GM12878 (cell line): ENCODE data around the gene PCSK6. TPM values are rescaled to one million over a fixed set of nuclear protein-coding genes. Genes with fewer than 3 reads are reported as not detected.

Source experiments
- ATAC-seq: fragments of 200-7000 bp; cut with Tn5 transposase; 3 replicates; pipeline ENCODE4 v1.9.1; 2020; ENCODE audit warnings: mild to moderate bottlenecking, moderate library complexity
- BruUV-seq: library from RNA; stranded (reverse); fragments of 400-500 nt; replicated peaks from 2 replicates; lab custom pipeline; 2021; lab: Mats Ljungman, UMichigan
- CTCF ChIA-PET: fragments of 300-600 bp; sonication (Branson Sonifier 250); formaldehyde crosslinking; extraction: SDS; loops from one replicate; lab custom pipeline; 2021; ENCODE audit warnings: inconsistent platforms; lab: Yijun Ruan, JAX
- POLR2A ChIA-PET: fragments of 350-600 bp; formaldehyde crosslinking; extraction: SDS; loops from one replicate; lab custom pipeline; 2021; ENCODE audit warnings: inconsistent platforms; lab: Charles Lee
- RAD21 ChIA-PET: fragments of 300-600 bp; sonication (Branson Sonifier 250); formaldehyde crosslinking; loops from one replicate; lab custom pipeline; 2023; ENCODE audit warnings: antibody characterized with exemption; ENCODE audit not compliant: unreplicated experiment; lab: Charles Lee
- SMC1A ChIA-PET: fragments of 300-600 bp; sonication (Branson Sonifier 250); formaldehyde crosslinking; loops from one replicate; lab custom pipeline; 2023; ENCODE audit not compliant: unreplicated experiment, uncharacterized antibody; lab: Charles Lee
- DNase-seq: peaks from one replicate; pipeline ENCODE4 v3.0.0-alpha.2; 2011; ENCODE audit warnings: low read depth, low spot score
- FAIRE-seq: peaks from 3 replicates; lab custom pipeline; 2011; peaks lifted over from hg19 to GRCh38; lab: Jason Lieb, UNC
- H2AFZ ChIP-seq: 2 replicates; pipeline ENCODE4 v1.6.0; 2011; ENCODE audit warnings: low read depth, low read length, control low read depth; ENCODE audit not compliant: control insufficient read depth
- H3K27ac ChIP-seq: 2 replicates; pipeline ENCODE4 v1.5.1; 2011; ENCODE audit warnings: control low read depth; ENCODE audit not compliant: control insufficient read depth, insufficient read depth
- H3K27me3 ChIP-seq, 2 experiments: replicated peaks in 1 of 2; 2 replicates each; pipeline versions ENCODE4 v1.6.0 to v1.6.1; 2011; ENCODE audit warnings: low read length in 1 of 2; ENCODE audit not compliant: control insufficient read depth in 2 of 2, insufficient read depth in 2 of 2
- H3K36me3 ChIP-seq, 2 experiments: 2 replicates each; pipeline ENCODE4 v1.5.1; 2011; ENCODE audit warnings: low read length in 1 of 2; ENCODE audit not compliant: control insufficient read depth in 2 of 2, insufficient read depth in 2 of 2
- H3K4me1 ChIP-seq: 2 replicates; pipeline ENCODE4 v1.6.1; 2011; ENCODE audit warnings: mild to moderate bottlenecking, low read length, moderate library complexity, mixed read lengths; ENCODE audit not compliant: control insufficient read depth, insufficient read depth
- H3K4me2 ChIP-seq: 2 replicates; pipeline ENCODE4 v1.6.0; 2011; ENCODE audit warnings: control low read depth; ENCODE audit not compliant: control insufficient read depth, insufficient read depth
- H3K4me3 ChIP-seq: fragments of 200-600 bp; sonication (generic); 2 replicates; pipeline ENCODE4 v1.5.1; 2016
- H3K79me2 ChIP-seq: 2 replicates; pipeline ENCODE4 v1.6.0; 2011; ENCODE audit warnings: low read length; ENCODE audit not compliant: control insufficient read depth, insufficient read depth
- H3K9ac ChIP-seq: 2 replicates; pipeline ENCODE4 v1.8.0; 2011; ENCODE audit warnings: low read length, control low read depth, mixed read lengths; ENCODE audit not compliant: control insufficient read depth, insufficient read depth
- H3K9me3 ChIP-seq: replicated peaks from 3 replicates; pipeline ENCODE4 v1.5.1; 2011; ENCODE audit warnings: mild to moderate bottlenecking, low read length; ENCODE audit not compliant: control insufficient read depth, insufficient read depth
- H4K20me1 ChIP-seq: 2 replicates; pipeline ENCODE4 v1.6.0; 2011; ENCODE audit not compliant: control insufficient read depth, insufficient read depth
- CBFB ChIP-seq: IDR thresholded peaks from 2 replicates; pipeline ENCODE4 v1.6.1; 2016; ENCODE audit warnings: antibody characterized with exemption, low read depth
- ETV6 ChIP-seq, 2 experiments: fragments of 450-650 bp in 1 of 2; IDR thresholded peaks in 1 of 2; conservative IDR thresholded peaks in 1 of 2; 2 replicates each; pipeline ENCODE4 v1.6.1; 2014; ENCODE audit warnings: antibody characterized with exemption in 1 of 2, borderline replicate concordance in 1 of 2, low read depth in 1 of 2, mild to moderate bottlenecking in 1 of 2, moderate library complexity in 1 of 2
- HDAC2 ChIP-seq: fragments of 200-600 bp; sonication (generic); IDR thresholded peaks from 2 replicates; pipeline ENCODE4 v1.6.1; 2017
- HDGF ChIP-seq: fragments of 450-650 bp; IDR thresholded peaks from 2 replicates; pipeline ENCODE4 v1.6.1; 2016; ENCODE audit warnings: antibody characterized with exemption
- IRF4 ChIP-seq: IDR thresholded peaks from 2 replicates; pipeline ENCODE4 v1.6.1; 2011; ENCODE audit warnings: low read depth, low read length
- NFYA ChIP-seq: IDR thresholded peaks from 2 replicates; pipeline ENCODE4 v1.6.1; 2011; ENCODE audit warnings: low read depth, mild to moderate bottlenecking, low read length, improper control_type of control experiment, borderline replicate concordance
- SP1 ChIP-seq: IDR thresholded peaks from one replicate; pipeline ENCODE4 v1.6.1; 2011; ENCODE audit warnings: low read depth, low read length
- SREBF1 ChIP-seq: IDR thresholded peaks from 2 replicates; pipeline ENCODE4 v1.6.1; 2012; ENCODE audit warnings: mild to moderate bottlenecking, low read length
- ZNF24 ChIP-seq: fragments of 450-650 bp; IDR thresholded peaks from 2 replicates; pipeline ENCODE4 v1.6.1; 2017; ENCODE audit warnings: antibody characterized with exemption, mild to moderate bottlenecking
- WGBS: methylation state at CpG from one replicate; pipeline ENCODE4 v1.1.6; 2016; ENCODE audit warnings: low lambda C conversion rate; ENCODE audit not compliant: insufficient replicate concordance, insufficient coverage; ENCODE audit errors: missing lambda C conversion rate; 5-methylcytosine and 5-hydroxymethylcytosine counted together
- in situ Hi-C: fragments of 300-500 bp; cut with MboI; formaldehyde crosslinking; loops from 9 replicates; pipeline ENCODE4 v1.14.3; 2018; ENCODE audit warnings: mixed read lengths
- intact Hi-C: fragments of 100-400 bp; cut with micrococcal nuclease; formaldehyde crosslinking; loops from one replicate; pipeline ENCODE4 v1.14.2; 2022; ENCODE audit not compliant: unreplicated experiment
- polyA plus RNA-seq, 11 experiments: library from polyadenylated mRNA; depleted of rRNA in 4 of 11; unstranded in 6 of 11; stranded (reverse) in 5 of 11; fragments of >200 nt; fragmentation: Nextera tagmentation in 4 of 11; fragmentation: Illumina TruSeq in 1 of 11; extraction: Ambion mirVana in 4 of 11; extraction: Trizol in 1 of 11; gene quantifications; 1 replicate in 1 of 11; 2 replicates in 10 of 11; pipeline versions ENCODE4 v1.2.1 to v1.2.3, GENCODE V29; 2011 to 2016; ENCODE audit warnings: inconsistent platforms in 2 of 11, missing spikeins in 2 of 11, low read depth in 1 of 11
- total RNA-seq, 4 experiments: library from RNA; depleted of rRNA in 3 of 4; stranded (reverse); fragments of >200 nt in 3 of 4; fragmentation: Illumina TruSeq in 1 of 4; extraction: Trizol in 1 of 4; gene quantifications; 2 replicates each; pipeline versions ENCODE4 v1.2.1 to v1.2.3, GENCODE V29; 2013 to 2021
- TF ChIP-seq, protein P1 (sequence below): fragments of 450-650 bp; IDR thresholded peaks from 2 replicates; pipeline ENCODE4 v1.6.1; 2014; ENCODE audit warnings: mild to moderate bottlenecking
- TF ChIP-seq, protein P2 (sequence below): fragments of 450-650 bp; IDR thresholded peaks from 2 replicates; pipeline ENCODE4 v1.6.1; 2017; ENCODE audit warnings: mild to moderate bottlenecking
- TF ChIP-seq, protein P3 (sequence below): fragments of 150-350 bp; IDR thresholded peaks from 2 replicates; pipeline ENCODE4 v1.6.1; 2014; ENCODE audit warnings: mild to moderate bottlenecking, low read depth, low read length

The PCSK6 gene
- total and polyA plus RNA-seq, 10 of the 15 experiments (the other 5 are each of a cell fraction or from before 2014, with no cell fraction given) = 0.19 to 0.67 (median 0.25) TPM; not detected in 4

DNA sequence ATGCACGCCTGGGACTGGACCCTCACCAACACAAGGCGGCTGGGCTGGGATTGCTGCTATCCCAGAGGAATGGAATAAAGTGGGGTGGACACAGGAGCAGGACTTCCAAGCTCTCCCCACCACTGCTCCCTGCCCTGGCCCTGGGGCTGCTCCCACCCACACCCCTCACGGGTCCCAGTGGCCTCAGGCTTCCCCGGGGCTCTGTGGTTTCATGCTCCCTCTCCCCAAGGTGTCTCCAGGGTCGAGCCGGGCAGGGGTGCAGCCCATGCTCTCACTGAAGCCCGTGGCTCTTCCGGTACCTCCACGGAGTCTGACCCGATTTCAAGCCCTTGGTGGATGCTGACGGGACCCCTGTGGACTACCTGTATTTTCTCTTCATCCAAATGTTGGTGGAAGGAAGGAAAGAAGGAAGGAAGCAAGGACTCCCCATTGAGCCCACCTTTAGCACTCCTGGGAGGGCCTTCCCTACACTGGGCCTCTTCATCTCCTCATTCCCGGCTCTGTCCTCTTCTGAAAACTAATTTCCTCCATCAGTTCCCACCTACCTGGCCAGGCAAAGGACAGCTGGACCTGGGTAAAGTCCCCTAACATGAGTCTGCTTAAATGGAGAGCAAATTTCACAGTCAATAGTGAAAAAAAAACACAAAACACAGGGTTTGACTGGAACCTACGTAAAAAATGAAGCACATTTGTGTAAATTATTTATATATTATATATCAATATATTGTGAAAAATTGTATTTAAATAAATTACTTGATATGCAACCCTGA is 44.0 kb upstream of the PCSK6 start (continued):
- TF ChIP-seq, protein P1, sequence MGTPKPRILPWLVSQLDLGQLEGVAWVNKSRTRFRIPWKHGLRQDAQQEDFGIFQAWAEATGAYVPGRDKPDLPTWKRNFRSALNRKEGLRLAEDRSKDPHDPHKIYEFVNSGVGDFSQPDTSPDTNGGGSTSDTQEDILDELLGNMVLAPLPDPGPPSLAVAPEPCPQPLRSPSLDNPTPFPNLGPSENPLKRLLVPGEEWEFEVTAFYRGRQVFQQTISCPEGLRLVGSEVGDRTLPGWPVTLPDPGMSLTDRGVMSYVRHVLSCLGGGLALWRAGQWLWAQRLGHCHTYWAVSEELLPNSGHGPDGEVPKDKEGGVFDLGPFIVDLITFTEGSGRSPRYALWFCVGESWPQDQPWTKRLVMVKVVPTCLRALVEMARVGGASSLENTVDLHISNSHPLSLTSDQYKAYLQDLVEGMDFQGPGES = no peak
- TF ChIP-seq CBFB (no peak), SREBF1 (no peak), ETV6 (conservative IDR thresholded peaks at IDR 0.05 in 1 of 2, IDR thresholded peaks at IDR 0.05 in 1 of 2; ENCODE audit: borderline replicate concordance in 1 of 2, low read depth in 1 of 2) (no peak), ZNF24 (no peak), HDGF (no peak), SP1 (no peak)

DNA sequence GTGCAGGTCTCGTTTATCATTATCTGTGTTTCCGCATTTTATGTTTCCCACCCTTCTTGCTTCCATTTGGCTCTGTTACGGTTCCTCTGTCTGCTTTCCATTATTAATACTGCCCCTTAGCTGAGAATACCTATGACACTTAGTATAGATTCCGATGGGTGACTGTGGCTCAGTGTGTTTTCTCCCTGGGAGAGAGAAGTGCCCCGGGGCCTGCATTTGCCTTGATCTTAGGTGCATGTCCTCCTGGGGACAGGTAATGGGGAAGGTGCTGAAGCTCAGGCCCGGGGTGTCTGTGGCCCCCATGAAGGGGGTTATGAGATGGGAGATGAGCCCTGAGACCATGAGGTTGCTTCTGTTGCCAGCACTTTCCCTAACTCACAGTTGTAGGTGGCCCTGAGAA is 43.4 kb upstream of the PCSK6 start:
- Histone ChIP-seq H3K9me3 (no peaks in the 10 kb centered on the region), H3K9ac (no peak overlapping the region), H3K79me2 (no peaks in the 10 kb centered on the region), H3K4me2 (no peak overlapping the region), H3K27me3 (peaks cover 0 to 2% of the 10 kb centered on the region in 2 experiments; a peak in 2 of 4 replicates), H3K4me1 (no peaks in the 10 kb centered on the region), H3K27ac (no peak overlapping the region), H3K36me3 (no peaks in the 10 kb centered on the region), H3K4me3 (no peak overlapping the region), H4K20me1 (no peaks in the 10 kb centered on the region), H2AFZ (no peak overlapping the region)
- in situ Hi-C loops (no loop called here), intact Hi-C loops (no loop called here)
- DNase-seq = no peak
- SMC1A ChIA-PET = no interaction called here
- RAD21 ChIA-PET = no interaction called here
- 35% methylated on average over 6 of the region's 6 CpGs for WGBS
- no peak for ATAC-seq
- CTCF ChIA-PET = no interaction called here
- POLR2A ChIA-PET = no interaction called here
- TF ChIP-seq NFYA = no peak
- TF ChIP-seq, protein P2, sequence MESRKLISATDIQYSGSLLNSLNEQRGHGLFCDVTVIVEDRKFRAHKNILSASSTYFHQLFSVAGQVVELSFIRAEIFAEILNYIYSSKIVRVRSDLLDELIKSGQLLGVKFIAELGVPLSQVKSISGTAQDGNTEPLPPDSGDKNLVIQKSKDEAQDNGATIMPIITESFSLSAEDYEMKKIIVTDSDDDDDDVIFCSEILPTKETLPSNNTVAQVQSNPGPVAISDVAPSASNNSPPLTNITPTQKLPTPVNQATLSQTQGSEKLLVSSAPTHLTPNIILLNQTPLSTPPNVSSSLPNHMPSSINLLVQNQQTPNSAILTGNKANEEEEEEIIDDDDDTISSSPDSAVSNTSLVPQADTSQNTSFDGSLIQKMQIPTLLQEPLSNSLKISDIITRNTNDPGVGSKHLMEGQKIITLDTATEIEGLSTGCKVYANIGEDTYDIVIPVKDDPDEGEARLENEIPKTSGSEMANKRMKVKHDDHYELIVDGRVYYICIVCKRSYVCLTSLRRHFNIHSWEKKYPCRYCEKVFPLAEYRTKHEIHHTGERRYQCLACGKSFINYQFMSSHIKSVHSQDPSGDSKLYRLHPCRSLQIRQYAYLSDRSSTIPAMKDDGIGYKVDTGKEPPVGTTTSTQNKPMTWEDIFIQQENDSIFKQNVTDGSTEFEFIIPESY = no peak
- no peak for TF ChIP-seq IRF4
- TF ChIP-seq HDAC2 = no peak
- TF ChIP-seq, protein P3, sequence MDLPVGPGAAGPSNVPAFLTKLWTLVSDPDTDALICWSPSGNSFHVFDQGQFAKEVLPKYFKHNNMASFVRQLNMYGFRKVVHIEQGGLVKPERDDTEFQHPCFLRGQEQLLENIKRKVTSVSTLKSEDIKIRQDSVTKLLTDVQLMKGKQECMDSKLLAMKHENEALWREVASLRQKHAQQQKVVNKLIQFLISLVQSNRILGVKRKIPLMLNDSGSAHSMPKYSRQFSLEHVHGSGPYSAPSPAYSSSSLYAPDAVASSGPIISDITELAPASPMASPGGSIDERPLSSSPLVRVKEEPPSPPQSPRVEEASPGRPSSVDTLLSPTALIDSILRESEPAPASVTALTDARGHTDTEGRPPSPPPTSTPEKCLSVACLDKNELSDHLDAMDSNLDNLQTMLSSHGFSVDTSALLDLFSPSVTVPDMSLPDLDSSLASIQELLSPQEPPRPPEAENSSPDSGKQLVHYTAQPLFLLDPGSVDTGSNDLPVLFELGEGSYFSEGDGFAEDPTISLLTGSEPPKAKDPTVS = no peak
- FAIRE-seq = no peak
- BruUV-seq = no TSS peak
